Smooth muscle cell (in vitro differentiated cells): ENCODE measurements around the gene TP53INP2. TPM values are rescaled to one million over a fixed set of nuclear protein-coding genes. Genes with fewer than 3 reads are reported as not detected.

ENCODE experiments used
- DNase-seq: peaks from one replicate; lab custom pipeline; 2025; ENCODE audit not compliant: unreplicated experiment; lab: John Stamatoyannopoulos, UW
- H2AFZ ChIP-seq: fragments of 200-600 bp; sonication (generic); 2 replicates; pipeline ENCODE4 v1.6.0; 2016; ENCODE audit warnings: antibody characterized with exemption, low read depth, mild to moderate bottlenecking
- H3F3A ChIP-seq: fragments of 200-600 bp; sonication (generic); 2 replicates; pipeline ENCODE4 v1.6.0; 2017; ENCODE audit warnings: antibody characterized with exemption, low read depth
- H3K27ac ChIP-seq: fragments of 200-600 bp; sonication (generic); 2 replicates; pipeline ENCODE4 v1.5.1; 2016; ENCODE audit warnings: low read depth, mild to moderate bottlenecking
- H3K27me3 ChIP-seq: fragments of 200-600 bp; sonication (generic); 2 replicates; pipeline ENCODE4 v1.6.1; 2016; ENCODE audit warnings: low read depth, mild to moderate bottlenecking
- H3K36me3 ChIP-seq: fragments of 200-600 bp; sonication (generic); 2 replicates; pipeline ENCODE4 v1.5.1; 2016; ENCODE audit warnings: low read depth
- H3K4me1 ChIP-seq: fragments of 200-600 bp; sonication (generic); 2 replicates; pipeline ENCODE4 v1.5.1; 2016; ENCODE audit warnings: low read depth
- H3K4me2 ChIP-seq: fragments of 200-600 bp; sonication (generic); 2 replicates; pipeline ENCODE4 v1.6.0; 2016; ENCODE audit warnings: mild to moderate bottlenecking
- H3K4me3 ChIP-seq: fragments of 200-600 bp; sonication (generic); 2 replicates; pipeline ENCODE4 v1.5.1; 2016; ENCODE audit warnings: mild to moderate bottlenecking
- H3K79me2 ChIP-seq: fragments of 200-600 bp; sonication (generic); 2 replicates; pipeline ENCODE4 v1.6.0; 2016; ENCODE audit warnings: low read depth, mild to moderate bottlenecking
- H3K9ac ChIP-seq: fragments of 200-600 bp; sonication (generic); 2 replicates; pipeline ENCODE4 v1.6.0; 2016; ENCODE audit warnings: low read depth
- H3K9me3 ChIP-seq: fragments of 200-600 bp; sonication (generic); replicated peaks from 2 replicates; pipeline ENCODE4 v1.5.1; 2016; ENCODE audit warnings: low read depth
- H4K20me1 ChIP-seq: fragments of 200-600 bp; sonication (generic); 2 replicates; pipeline ENCODE4 v1.6.0; 2016; ENCODE audit warnings: low read depth
- CTCF ChIP-seq: fragments of 200-600 bp; sonication (generic); IDR thresholded peaks from 2 replicates; pipeline ENCODE4 v1.5.1; 2017; ENCODE audit warnings: borderline replicate concordance, mild to moderate bottlenecking, antibody characterized with exemption; ENCODE audit not compliant: insufficient read depth, poor library complexity, severe bottlenecking
- WGBS: methylation state at CpG from one replicate; pipeline ENCODE4 v1.1.7; 2016; ENCODE audit warnings: low lambda C conversion rate; 5-methylcytosine and 5-hydroxymethylcytosine counted together
- polyA plus RNA-seq: library from polyadenylated mRNA; unstranded; fragments of >200 nt; fragmentation: Nextera tagmentation; extraction: Ambion mirVana; gene quantifications from 2 replicates; pipeline ENCODE4 v1.2.1, GENCODE V29; 2016
- total RNA-seq: library from RNA; depleted of rRNA; stranded (reverse); fragments of >200 nt; gene quantifications from 2 replicates; pipeline ENCODE4 v1.2.3, GENCODE V29; 2014

The TP53INP2 gene
- total and polyA plus RNA-seq, 2 experiments from 2014 or later = 13.1 to 15.9 TPM

- no peaks in the 10 kb centered on the region for H3K4me1 ChIP-seq
- no peak overlapping the region for H3K4me3 ChIP-seq
- H3K79me2 ChIP-seq = no peaks in the 10 kb centered on the region
- no peaks in the 10 kb centered on the region for H4K20me1 ChIP-seq
- no peak overlapping the region for H3K4me2 ChIP-seq
- no peaks in the 10 kb centered on the region for H3K9me3 ChIP-seq
- H3K36me3 ChIP-seq = peaks cover 4% of the 10 kb centered on the region
- DNase-seq = no peak
- H2AFZ ChIP-seq = no peak overlapping the region
- no peaks in the 10 kb centered on the region for H3K27me3 ChIP-seq
- no peak for TF ChIP-seq CTCF
- WGBS = 100% methylated on average over 1 of the region's 1 CpG
- H3K27ac ChIP-seq = no peak overlapping the region
- no peak overlapping the region for H3K9ac ChIP-seq
- H3F3A ChIP-seq = no peaks in the 10 kb centered on the region
These were observed 38.9 kb downstream of the TP53INP2 start for GRCh38 chr20:34743039-34743438.

- H3F3A ChIP-seq = no peaks in the 10 kb centered on the region
- 91% methylated on average over 3 of the region's 3 CpGs for WGBS
These were observed 40.2 kb downstream of the TP53INP2 start for GRCh38 chr20:34744340-34744739.

GRCh38 chr20:34744847-34745246 lies 40.7 kb downstream of the TP53INP2 start:
- no peak overlapping the region for H3K27ac ChIP-seq
- H3K9ac ChIP-seq = no peak overlapping the region
- H3K4me3 ChIP-seq = no peak overlapping the region
- H2AFZ ChIP-seq = no peak overlapping the region
- no peak for DNase-seq
- no peaks in the 10 kb centered on the region for H3K79me2 ChIP-seq
- no peaks in the 10 kb centered on the region for H3K27me3 ChIP-seq
- no peaks in the 10 kb centered on the region for H3F3A ChIP-seq
- no peaks in the 10 kb centered on the region for H4K20me1 ChIP-seq
- no peak for TF ChIP-seq CTCF
- H3K9me3 ChIP-seq = no peaks in the 10 kb centered on the region
- WGBS = 94% methylated on average over 1 of the region's 1 CpG
- peaks cover 12% of the 10 kb centered on the region for H3K36me3 ChIP-seq
- H3K4me2 ChIP-seq = no peak overlapping the region
- no peaks in the 10 kb centered on the region for H3K4me1 ChIP-seq

More at GRCh38 chr20:34744340-34744739, 40.2 kb downstream of the TP53INP2 start:
- Histone ChIP-seq H3K4me2 (no peak overlapping the region), H3K79me2 (no peaks in the 10 kb centered on the region), H3K4me1 (no peaks in the 10 kb centered on the region), H4K20me1 (no peaks in the 10 kb centered on the region), H3K27me3 (no peaks in the 10 kb centered on the region), H3K36me3 (peaks cover 12% of the 10 kb centered on the region), H3K27ac (no peak overlapping the region), H3K9ac (no peak overlapping the region), H2AFZ (no peak overlapping the region), H3K9me3 (no peaks in the 10 kb centered on the region), H3K4me3 (no peak overlapping the region)
- no peak for DNase-seq
- no peak for TF ChIP-seq CTCF

GRCh38 chr20:34746674-34747073 lies 42.5 kb downstream of the TP53INP2 start:
- Histone ChIP-seq H3K9me3 (no peaks in the 10 kb centered on the region), H3K27ac (no peak overlapping the region)
- TF ChIP-seq CTCF = no peak

More at GRCh38 chr20:34746674-34747073, 42.5 kb downstream of the TP53INP2 start:
- no peak overlapping the region for H3K4me2 ChIP-seq
- no peak for DNase-seq
- H3K79me2 ChIP-seq = no peaks in the 10 kb centered on the region
- H2AFZ ChIP-seq = no peak overlapping the region
- H3K27me3 ChIP-seq = no peaks in the 10 kb centered on the region
- H3F3A ChIP-seq = no peaks in the 10 kb centered on the region
- H3K4me3 ChIP-seq = no peak overlapping the region
- peaks cover 12% of the 10 kb centered on the region for H3K36me3 ChIP-seq
- WGBS = 100% methylated on average over 3 of the region's 3 CpGs
- no peaks in the 10 kb centered on the region for H4K20me1 ChIP-seq
- no peaks in the 10 kb centered on the region for H3K4me1 ChIP-seq
- no peak overlapping the region for H3K9ac ChIP-seq
